Limb (tissue), 2 donors: Measurements from ENCODE around the gene ZER1.
A peak's percentile ranks its signal among the peaks of the same experiment; 100 is the strongest.

ENCODE experiments used
- DNase-seq, 2 donors: peaks; one replicate each; pipeline ENCODE4 v3.0.0-alpha.2; 2016; ENCODE audit errors: extremely low spot score in 2 of 2

The ZER1 gene

DNA sequence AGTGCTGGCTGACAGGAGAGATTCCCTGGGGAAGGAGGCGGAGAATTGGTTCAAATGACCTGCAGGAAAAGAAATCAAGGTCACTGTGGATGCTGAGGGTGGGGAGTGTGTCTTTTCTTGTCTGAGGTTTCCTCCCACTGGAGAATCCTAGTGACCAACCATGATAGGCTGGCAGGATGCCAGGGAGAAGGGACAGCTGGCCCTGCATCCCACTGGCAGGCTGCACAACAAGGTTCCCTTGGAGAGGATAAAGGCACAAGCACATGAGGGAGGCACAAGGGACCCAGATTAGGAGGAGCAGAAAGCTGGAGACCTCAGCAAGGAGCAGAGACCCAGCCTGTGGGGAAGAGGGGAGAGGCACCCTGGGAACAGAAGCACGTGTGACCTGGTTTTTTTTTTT, 36.4 kb downstream of the ZER1 start:
- peak in 1 of 2 donors; percentile 51 for DNase-seq

DNA sequence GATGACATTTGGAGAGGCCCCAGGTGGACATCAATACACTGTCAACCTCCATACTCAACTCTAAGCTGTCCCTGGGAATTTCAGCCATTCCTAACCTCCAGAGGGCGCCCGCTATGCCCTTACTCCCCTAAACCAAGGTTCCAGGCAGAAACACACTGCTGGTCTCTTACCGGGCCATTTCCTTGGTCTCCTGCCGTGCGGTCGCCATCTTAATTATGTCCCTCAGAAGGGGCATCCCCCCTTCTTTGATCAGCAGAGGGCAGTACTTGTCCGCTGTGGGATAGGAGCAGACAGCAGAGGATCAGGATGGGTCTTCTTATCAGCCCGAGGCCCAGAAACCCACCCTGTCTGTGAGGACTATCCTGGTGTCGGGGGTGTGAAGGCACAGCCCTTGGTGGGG, 38.5 kb downstream of the ZER1 start:
- peak; percentile 62 to 76 for DNase-seq

DNA sequence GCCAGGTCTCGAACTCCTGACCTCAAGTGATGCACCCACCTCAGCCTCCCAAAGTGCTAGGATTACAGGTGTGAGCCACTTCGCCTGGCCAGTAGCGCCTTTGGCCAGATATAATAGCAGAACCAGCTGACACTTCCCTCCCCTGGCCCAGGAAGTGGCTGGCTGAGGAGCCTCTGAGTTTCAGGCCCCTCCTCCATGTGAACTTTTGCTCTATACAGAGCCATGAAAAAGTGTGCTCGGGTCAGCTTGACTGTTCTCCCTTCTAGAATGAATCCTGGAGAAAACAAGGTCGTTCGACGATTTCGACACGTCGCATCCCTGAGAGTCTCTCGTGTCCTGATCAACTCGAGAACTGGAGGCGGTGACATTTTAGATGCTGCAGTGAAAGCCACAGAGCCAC, 39.2 kb downstream of the ZER1 start:
- no peak for DNase-seq

DNA sequence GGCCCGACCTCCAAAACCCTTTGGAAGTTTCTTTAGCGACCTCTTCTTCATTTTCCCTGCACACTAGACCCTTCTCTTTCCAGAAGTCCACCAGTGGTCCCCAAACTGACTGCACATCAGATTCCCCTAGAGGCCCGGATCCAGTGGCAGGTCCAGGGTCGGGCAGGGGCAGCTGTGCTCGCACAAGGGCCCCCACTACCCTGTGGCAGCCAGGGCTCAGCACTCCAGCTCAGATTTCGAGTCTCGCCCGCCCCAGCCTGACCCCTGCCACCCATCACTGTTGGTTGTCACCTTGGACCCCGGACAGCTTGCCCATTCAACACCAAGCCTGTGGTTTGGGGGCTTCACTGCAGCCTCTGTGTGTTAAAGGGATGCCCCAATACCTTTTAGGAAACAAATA, 40.0 kb downstream of the ZER1 start:
- DNase-seq, result no peak

DNA sequence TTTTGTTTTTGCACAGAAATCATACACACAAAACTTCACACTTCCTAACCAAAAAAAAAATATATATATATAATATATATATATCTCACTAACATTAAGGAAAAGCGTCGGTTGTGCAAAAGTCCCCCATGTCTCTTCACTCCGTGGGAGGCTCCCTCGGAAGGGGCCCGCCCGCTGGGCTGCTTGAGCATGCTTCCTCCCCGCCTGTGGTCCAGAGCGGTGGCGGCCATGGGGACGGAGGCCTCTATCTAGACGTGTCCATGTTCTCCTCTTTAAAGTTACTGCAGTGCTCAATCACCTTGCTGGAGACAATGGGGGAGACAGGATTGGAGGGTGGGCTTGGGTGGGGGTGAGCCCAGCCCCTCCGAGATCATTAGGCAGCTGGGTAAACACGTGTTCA, 40.6 kb downstream of the ZER1 start:
- DNase-seq, result no peak

DNA sequence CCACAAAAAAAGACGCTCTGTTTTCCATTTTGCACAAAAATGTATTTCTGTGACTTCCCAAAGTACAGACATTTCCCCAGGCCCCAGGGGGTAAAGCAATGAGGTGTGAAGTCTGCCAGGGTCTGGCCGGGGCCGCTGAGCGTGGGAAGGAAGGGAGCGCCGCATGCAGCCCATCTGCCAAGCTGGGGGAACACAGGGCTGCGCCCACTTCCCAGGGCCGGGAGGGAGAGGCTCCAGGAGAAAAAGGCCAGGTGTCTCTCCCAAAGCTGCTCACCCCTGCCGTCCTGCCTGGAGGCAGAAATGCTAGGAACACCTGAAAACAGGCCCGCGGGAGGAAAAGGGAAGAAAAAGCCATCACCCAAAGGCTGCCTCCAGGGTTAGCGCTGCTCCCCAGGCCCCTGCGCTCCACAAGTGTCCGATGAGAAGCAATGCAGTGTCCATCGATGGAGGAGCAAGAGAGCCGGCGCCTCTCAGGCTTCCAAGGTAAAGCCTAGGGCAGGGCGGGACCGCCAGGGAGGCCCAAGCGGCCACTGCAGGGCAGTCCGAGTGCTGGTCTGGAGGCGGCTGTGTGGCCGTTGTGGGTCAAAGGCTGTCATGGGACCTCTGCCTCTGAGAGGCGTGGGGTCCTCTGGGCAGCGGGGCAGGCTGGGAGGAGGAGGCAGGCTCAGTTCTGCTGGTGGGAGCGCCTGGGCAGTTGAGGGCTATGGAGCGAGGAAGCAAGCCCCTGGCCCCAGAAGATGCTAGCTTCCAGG, 41.8 kb downstream of the ZER1 start:
- no peak for DNase-seq

DNA sequence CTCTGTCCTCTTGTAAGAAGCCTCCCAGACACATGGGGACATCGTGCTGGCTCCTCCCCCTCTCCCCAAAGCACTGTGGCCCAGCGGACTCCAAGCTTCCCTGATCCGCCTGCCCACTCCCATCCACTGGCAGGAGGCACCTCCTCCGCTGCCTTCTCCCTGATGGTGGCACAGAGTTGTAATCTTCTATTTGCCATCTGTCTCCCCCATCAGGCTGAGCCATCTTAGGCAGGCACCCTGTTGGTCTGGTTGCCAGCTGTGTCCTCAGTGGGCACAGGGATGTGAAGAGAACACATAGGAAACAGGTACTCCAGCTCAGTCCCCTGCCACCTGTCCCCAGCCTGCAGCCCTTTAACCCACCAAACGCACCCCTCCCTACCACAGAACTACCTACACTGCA, 42.4 kb downstream of the ZER1 start:
- DNase-seq, result no peak

DNA sequence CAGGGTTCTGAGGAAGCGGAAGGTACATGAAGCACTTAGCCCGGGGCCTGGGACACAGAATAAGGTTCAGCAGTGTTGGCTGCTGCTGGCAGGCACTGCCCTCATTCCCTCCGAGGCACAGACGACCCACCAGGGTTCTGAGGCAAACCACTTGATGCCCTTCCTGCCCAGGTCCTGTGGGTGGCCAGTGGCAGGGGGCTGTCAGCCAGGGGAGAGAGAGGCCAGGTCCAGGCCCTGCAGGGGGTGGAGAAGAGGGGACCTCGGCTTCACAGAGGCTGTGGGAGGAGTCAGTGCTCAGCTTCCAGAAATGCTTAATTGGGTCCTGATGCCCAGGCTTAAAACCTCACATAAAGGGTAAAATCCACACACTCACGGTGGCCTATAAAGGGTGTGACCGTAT, 43.4 kb downstream of the ZER1 start:
- no peak for DNase-seq

DNA sequence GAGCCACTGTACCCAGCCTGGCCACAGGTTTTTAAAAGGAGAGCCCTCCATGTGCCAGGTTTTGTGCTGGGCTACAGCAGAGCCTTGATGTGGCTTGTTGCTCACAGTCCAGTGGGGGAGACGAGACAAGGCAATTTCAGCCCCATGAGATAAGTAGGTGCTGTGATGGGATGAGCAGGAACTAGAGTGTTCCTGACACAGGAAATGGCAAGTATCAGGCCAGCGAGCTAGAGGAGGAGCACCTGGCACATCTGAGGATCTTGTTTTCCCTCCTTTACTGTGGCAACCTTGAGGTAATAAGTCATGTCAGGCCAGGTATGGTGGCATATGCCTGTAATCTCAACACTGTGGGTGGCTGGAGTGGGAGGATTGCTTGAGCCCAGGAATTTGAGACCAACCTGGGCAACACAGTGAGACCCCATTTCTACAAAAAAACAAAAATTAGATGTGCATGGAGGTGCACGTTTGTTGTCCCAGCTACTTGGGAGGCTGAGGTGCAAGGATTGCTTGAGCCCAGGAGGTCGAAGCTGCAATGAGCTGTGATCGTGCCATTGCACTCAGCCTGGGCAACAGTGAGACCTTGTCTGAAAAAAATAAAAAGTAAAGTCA, 44.0 kb downstream of the ZER1 start:
- DNase-seq, result no peak

DNA sequence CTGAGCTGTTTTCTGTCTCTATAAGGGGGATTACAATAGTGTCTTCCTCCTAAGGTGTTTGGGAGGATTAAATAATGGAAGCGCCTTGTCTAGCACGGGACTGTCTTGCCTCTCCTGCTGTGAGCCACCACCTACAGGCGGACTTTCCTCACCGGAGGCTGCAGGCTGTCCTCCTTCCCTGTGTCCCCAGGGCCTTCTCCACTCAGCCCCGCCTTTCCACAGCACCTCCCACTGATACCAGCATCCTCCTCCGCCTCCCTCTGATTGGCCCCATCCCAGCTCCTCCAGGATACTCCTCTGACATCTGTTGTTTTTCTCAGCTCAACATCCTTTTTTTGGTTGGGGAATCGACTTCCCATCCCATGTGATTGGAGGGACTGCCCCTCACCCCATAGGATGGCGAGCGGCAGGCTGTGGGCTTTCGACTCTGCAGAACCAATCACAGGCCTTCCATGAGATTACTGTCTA, 46.9 kb downstream of the ZER1 start:
- DNase-seq, result peak in 1 of 2 donors; percentile 3

DNA sequence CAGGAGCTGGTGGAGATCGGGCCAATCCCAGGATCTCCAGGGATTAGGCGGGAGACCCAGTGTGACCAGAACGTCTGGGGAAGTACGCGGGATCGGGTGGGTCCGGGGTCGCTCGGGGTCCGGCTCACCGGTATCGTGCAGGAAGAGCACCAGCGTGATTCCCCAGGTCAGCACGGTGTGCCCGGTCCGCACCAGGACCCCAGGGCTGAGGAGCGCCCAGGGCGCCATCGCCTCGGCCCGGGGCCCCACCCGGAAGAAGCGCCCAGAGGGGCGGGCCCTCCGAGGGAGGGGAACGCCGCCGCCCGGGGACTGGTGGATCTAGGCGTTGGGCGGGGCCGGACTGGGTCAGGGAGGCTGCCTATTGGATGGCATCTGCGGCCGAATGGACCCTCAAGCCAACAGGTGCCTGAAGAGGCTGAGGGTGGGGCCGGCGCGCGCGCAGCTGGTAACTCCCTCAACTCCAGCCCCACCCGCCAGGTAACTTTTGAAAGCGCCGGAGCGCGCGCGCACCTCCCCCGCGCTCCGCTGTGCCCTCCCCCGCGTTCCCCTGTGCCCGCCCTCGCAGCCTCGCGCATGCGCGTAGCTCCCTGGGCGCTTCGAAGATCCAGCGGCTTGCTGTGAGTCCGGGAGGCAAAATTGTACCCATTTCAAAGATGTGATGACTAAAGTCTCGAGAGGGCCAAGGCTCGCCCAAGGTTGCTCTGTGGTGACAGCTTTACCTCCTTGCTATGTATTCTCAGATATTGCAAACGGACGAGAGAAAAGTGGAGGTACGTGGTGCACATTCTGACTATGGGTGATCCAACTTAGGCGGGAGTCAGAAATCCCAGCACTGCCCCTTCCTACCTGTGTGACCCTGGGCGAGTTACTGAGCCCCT, 47.6 kb downstream of the ZER1 start, which contains the start of gene ZDHHC12:
Gene ZDHHC12 (minus strand): TSS at position 262 of the 878 bp plus-strand sequence. CDS start 34 bp downstream, at position 228.
- DNase-seq, result peak; percentile 82 to 87

DNA sequence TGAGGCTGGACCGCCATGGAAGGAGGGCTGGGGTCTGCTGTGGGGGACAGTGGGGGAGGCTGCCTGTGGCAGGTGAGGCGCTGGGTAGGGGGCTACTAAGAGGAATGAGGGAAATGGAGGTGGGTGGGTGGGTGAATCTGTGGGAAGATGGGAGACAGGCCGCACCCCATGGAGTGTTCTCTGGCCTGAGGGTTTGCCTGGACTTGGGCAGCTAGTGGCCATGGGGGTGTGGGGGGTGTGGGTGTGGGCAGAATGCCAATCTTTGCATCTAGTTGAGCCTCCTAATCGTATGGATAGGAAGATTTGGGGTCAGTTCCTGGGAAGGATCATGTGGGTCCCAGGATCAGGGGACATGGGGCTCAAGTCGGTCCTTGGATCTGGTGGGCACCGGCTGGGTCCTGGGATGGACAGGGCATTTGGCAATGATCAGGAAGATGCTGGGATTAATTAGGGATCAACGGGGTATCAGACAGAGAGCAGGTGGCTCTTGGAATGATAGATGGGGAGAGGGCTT, 48.3 kb downstream of the ZER1 start:
- DNase-seq, result no peak

DNA sequence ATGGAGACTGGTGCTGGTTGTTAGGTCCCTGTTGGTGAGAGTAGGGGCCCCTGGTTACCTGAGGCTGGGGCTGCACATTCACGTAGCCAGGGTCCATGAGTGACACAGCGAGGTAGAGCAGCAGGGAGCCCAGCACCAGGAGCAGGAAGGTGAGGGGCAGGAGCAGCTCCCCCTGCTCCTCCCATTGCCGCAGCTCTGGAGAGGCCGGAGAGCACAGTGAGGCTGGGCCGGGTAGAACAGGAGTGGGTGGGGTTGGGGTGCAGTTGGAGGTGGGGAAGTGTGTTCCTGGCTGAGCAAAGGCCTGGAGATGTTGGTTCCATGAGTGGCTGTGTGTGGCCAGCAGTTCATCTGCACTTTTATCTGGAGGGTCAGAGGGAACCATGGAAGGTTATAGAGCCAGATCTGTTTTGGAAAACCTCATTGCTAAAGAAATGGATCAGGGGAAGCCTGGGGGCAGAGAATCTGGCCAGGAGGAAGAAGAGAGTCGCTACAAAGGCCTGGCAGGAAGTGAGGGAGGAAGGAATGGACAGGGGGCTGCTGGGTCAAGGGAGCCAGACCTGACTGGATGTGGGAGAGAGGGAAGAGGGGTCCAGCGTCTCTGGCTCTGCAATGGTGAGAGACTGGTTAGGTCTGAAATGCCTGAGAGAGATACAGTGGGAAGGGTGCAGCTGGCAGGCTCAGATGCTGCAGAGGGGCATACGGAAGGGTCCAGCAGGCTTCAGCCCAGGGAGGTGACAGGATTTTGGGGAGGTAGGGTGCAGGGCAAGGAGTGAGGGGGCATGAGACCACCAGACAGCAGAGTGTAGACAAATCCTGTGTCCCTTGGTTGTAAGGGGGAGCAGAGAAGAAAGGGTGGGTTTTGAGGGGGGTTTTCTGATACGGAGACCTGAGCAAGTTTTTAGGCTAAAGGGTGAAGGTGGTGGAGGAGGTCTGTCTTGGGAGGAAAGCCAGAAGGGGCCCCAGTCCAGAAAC, 49.1 kb downstream of the ZER1 start:
- DNase-seq, result no peak

DNA sequence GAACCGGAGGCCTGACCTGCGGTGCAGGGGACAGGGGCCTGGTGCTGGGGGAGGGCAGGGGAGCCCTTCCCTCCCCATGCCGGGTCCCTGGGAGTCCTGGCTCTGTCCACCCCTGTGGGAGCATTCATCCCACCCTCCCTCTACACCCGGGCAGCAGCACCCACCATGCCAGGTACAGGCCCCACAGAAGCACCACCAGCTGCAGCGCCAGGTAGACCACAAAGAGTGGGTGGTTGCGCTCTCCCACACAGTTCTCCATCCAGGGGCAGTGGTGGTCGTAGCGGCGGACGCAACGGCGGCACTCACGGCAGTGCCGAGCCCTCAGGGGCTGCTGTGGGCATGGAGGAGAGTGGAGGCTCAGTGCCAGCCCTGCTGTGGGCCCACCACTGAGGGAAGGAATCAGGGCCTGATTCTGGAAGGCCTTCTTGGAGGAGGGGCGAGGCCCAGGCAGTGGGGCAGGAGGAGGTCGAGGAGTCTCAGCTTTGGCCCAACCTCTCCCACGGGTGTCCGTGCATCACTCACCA, 50.2 kb downstream of the ZER1 start:
- DNase-seq, result no peak

DNA sequence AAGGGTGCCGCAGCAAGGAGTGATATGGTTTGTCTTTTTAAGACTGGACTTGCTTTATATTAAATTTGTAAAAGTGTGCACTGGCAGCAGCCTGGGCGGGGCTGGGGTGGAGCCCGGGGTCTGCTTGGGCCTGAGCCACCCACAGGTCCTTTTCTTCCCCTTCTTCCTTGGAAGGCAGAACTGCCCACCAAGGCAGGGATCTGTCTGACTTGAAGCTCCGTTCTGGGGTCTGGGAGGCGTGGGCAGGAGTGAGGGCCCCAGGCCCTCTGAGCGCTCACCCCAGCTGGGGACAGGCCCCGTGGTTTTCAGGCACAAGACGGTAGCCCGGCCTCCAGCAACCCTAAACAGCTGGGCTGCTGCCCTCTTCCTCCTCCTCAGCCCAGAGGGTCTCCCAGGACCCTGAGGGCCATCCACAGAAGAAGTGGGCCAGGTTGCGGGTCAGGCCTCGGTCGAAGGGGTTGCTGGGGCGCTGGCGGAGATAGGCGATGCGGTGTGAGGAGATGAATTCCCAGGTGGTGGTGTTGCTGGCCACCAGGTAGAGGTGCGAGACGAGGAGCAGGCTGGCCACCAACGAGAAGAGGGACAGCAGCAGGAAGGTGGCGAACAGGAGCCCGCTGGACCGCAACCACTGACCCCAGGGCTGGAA, 50.8 kb downstream of the ZER1 start:
- DNase-seq, result no peak

DNA sequence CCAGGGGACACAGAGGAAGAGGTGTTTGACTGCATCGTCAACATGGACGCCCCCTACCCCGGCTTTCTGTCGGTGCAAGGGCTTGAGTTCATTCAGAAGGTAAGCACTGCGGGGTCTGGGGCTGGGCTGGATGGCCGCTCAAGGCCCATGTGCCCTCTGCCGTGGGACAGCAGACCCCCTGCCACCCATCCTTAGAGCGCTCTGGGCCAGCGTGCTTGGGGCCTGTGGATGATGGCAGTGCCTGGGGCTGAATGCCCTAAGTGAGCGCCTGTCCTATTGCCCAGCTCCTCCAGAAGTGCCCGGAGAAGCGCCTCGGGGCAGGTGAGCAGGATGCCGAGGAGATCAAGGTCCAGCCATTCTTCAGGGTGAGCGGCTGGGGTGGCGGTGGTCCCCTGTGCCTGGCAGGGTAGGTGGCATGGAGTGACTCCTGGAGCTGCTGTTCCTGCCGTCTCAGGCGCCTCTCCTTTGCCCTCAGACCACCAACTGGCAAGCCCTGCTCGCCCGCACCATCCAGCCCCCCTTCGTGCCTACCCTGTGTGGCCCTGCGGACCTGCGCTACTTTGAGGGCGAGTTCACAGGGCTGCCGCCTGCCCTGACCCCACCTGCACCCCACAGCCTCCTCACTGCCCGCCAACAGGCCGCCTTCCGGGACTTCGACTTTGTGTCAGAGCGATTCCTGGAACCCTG, 51.7 kb downstream of the ZER1 start:
- no peak for DNase-seq

DNA sequence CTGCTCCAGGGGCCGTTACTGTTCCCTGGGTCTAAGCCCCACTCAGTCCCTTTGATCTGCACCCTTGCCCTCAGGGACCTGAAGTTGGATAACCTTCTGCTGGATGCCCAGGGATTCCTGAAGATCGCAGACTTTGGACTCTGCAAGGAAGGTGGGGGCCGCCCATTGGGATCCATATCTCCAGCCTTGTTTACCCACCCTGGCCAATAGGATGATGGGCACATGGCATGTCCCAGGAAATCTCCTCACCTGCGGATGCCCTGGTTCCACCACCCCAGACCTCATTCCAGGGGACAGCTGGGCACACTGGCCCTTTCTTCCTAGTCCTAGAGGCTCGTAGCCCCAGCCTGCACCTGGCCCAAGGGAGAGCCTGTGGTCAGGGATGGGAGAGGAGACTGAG, 53.3 kb downstream of the ZER1 start:
- DNase-seq, result no peak

DNA sequence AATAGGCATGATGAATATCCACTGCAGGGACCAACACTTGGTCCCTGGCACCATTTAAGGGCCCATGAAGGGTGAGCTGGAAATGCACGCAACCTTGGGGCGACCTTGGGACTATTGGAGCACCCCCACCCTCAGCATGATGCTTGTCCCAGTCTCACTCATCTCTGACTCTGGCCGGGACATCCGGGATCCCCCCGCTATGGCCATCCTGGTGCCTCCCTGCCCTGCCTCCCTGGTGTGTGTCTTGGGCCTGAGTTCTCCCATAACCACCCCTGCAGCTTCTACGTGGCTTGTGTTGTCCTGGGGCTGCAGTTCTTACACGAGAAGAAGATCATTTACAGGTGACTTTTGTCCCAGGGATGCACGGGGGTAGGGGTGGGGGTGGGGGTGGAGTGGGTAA, 53.7 kb downstream of the ZER1 start:
- DNase-seq, result no peak

DNA sequence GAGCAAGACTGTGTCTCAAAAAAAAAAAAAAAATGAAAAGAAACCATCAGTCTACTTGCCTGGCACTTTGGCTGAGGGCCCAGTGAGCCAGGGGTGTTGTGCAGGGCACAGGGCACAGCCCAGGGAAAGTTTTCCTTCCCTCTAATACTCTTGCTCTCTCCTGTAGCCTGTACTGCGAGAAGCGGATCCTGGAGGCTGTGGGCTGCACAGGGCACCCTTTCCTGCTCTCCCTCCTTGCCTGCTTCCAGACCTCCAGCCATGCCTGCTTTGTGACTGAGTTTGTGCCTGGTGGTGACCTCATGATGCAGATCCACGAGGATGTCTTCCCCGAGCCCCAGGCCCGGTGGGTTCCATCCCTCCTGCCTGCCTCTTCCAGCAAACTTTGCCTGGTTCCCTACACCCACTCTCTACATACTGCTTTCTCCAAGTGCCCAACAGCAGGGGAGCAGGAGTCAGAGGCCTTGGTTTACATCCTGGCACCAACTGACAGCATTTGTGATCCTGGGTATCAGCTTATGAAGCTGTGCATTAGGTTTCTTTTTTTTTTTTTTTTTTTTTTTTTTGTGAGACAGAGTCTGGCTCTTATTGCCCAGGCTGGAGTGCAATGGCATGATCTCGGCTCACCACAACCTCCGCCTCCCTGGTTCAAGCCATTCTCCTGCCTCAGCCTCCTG, 55.0 kb downstream of the ZER1 start:
- DNase-seq, result no peak
